Panc1 (cell line): ENCODE measurements around the gene PLEKHF1.

Experiments used
- POLR2AphosphoS5 ChIP-seq: IDR thresholded peaks from 2 replicates; pipeline ENCODE4 v1.6.1; 2012; ENCODE audit warnings: mild to moderate bottlenecking, low read depth, low read length, moderate library complexity
- TCF7L2 ChIP-seq: IDR thresholded peaks from 2 replicates; pipeline ENCODE4 v1.6.1; 2011; ENCODE audit warnings: mild to moderate bottlenecking, low read depth, low read length, inconsistent platforms
- TF ChIP-seq, protein P1 (sequence below): fragments of 450-650 bp; IDR thresholded peaks from 2 replicates; pipeline ENCODE4 v1.5.1; 2017; ENCODE audit warnings: mild to moderate bottlenecking

- TF ChIP-seq, protein P1, sequence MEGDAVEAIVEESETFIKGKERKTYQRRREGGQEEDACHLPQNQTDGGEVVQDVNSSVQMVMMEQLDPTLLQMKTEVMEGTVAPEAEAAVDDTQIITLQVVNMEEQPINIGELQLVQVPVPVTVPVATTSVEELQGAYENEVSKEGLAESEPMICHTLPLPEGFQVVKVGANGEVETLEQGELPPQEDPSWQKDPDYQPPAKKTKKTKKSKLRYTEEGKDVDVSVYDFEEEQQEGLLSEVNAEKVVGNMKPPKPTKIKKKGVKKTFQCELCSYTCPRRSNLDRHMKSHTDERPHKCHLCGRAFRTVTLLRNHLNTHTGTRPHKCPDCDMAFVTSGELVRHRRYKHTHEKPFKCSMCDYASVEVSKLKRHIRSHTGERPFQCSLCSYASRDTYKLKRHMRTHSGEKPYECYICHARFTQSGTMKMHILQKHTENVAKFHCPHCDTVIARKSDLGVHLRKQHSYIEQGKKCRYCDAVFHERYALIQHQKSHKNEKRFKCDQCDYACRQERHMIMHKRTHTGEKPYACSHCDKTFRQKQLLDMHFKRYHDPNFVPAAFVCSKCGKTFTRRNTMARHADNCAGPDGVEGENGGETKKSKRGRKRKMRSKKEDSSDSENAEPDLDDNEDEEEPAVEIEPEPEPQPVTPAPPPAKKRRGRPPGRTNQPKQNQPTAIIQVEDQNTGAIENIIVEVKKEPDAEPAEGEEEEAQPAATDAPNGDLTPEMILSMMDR = no peak
- TF ChIP-seq TCF7L2 (no peak), POLR2AphosphoS5 (peak; percentile 46; the same call in 1 of the 2 replicates)
Measured at GRCh38 chr19:29665215-29665825, at the start of gene PLEKHF1.
